Neural progenitor cell (in vitro differentiated cells): ENCODE data around the gene DPYD. TPM values are rescaled to one million over a fixed set of nuclear protein-coding genes. Genes with fewer than 3 reads are reported as not detected.

Source experiments
- DNase-seq: peaks from one replicate; pipeline ENCODE4 v3.0.0-alpha.2; 2016; ENCODE audit warnings: low spot score
- H2AFZ ChIP-seq: fragments of 200-600 bp; sonication (generic); replicated peaks from 2 replicates; pipeline ENCODE4 v1.6.1; 2016; ENCODE audit warnings: antibody characterized with exemption
- H3F3A ChIP-seq: fragments of 200-600 bp; sonication (generic); 2 replicates; pipeline ENCODE4 v1.6.1; 2016; ENCODE audit warnings: antibody characterized with exemption, low read depth
- H3K27ac ChIP-seq: fragments of 200-600 bp; sonication (generic); 2 replicates; pipeline ENCODE4 v1.5.1; 2016; ENCODE audit warnings: mild to moderate bottlenecking
- H3K27me3 ChIP-seq: fragments of 200-600 bp; sonication (generic); 2 replicates; pipeline ENCODE4 v1.6.1; 2016; ENCODE audit warnings: mild to moderate bottlenecking, moderate library complexity
- H3K36me3 ChIP-seq: fragments of 200-600 bp; sonication (generic); 2 replicates; pipeline ENCODE4 v1.5.1; 2016
- H3K4me1 ChIP-seq: fragments of 200-600 bp; sonication (generic); 2 replicates; pipeline ENCODE4 v1.6.1; 2016; ENCODE audit warnings: mixed run types
- H3K4me2 ChIP-seq: fragments of 200-600 bp; sonication (generic); 2 replicates; pipeline ENCODE4 v1.6.1; 2016
- H3K4me3 ChIP-seq: fragments of 200-600 bp; sonication (generic); 2 replicates; pipeline ENCODE4 v1.5.1; 2016
- H3K79me2 ChIP-seq: fragments of 200-600 bp; sonication (generic); 2 replicates; pipeline ENCODE4 v1.6.1; 2016; ENCODE audit warnings: low read depth
- H3K9ac ChIP-seq: fragments of 200-600 bp; sonication (generic); 2 replicates; pipeline ENCODE4 v1.6.1; 2016
- H3K9me3 ChIP-seq: fragments of 200-600 bp; sonication (generic); 2 replicates; pipeline ENCODE4 v1.5.1; 2016; ENCODE audit warnings: low read depth
- H4K20me1 ChIP-seq: fragments of 200-600 bp; sonication (generic); 2 replicates; pipeline ENCODE4 v1.6.1; 2016; ENCODE audit warnings: low read depth
- H3K27ac Mint-ChIP-seq: 3 replicates; pipeline ENCODE4 v1.8.0; 2021; ENCODE audit warnings: mixed read lengths
- H3K27me3 Mint-ChIP-seq: 2 replicates; pipeline ENCODE4 v1.8.0; 2022; ENCODE audit warnings: low read depth, mild to moderate bottlenecking, inconsistent platforms, moderate library complexity, mixed read lengths; ENCODE audit not compliant: insufficient read depth
- H3K36me3 Mint-ChIP-seq: 3 replicates; pipeline ENCODE4 v1.8.0; 2021; ENCODE audit warnings: mixed read lengths
- H3K4me1 Mint-ChIP-seq: 3 replicates; pipeline ENCODE4 v1.8.0; 2021; ENCODE audit warnings: mixed read lengths
- H3K4me3 Mint-ChIP-seq: 3 replicates; pipeline ENCODE4 v1.8.0; 2021; ENCODE audit warnings: mild to moderate bottlenecking, moderate library complexity, mixed read lengths
- H3K9me3 Mint-ChIP-seq: 3 replicates; pipeline ENCODE4 v1.8.0; 2020; ENCODE audit warnings: mixed read lengths
- CTCF ChIP-seq: fragments of 200-600 bp; sonication (generic); IDR thresholded peaks from 2 replicates; pipeline ENCODE4 v1.5.1; 2017; ENCODE audit warnings: antibody characterized with exemption, mild to moderate bottlenecking
- EZH2 ChIP-seq: fragments of 200-600 bp; sonication (generic); IDR thresholded peaks from 2 replicates; pipeline ENCODE4 v1.6.1; 2017; ENCODE audit warnings: antibody characterized with exemption, mild to moderate bottlenecking, moderate library complexity
- EZH2phosphoT487 ChIP-seq: fragments of 200-600 bp; sonication (generic); IDR thresholded peaks from 2 replicates; pipeline ENCODE4 v1.6.1; 2017; ENCODE audit warnings: antibody characterized with exemption
- total RNA-seq: library from RNA; depleted of rRNA; stranded (reverse); fragments of >200 nt; gene quantifications from 2 replicates; pipeline ENCODE4 v1.2.3, GENCODE V29; 2015; ENCODE audit warnings: low replicate concordance

DPYD gene
- total RNA-seq, 1 donor from 2014 or later = 0.43 TPM

DNA sequence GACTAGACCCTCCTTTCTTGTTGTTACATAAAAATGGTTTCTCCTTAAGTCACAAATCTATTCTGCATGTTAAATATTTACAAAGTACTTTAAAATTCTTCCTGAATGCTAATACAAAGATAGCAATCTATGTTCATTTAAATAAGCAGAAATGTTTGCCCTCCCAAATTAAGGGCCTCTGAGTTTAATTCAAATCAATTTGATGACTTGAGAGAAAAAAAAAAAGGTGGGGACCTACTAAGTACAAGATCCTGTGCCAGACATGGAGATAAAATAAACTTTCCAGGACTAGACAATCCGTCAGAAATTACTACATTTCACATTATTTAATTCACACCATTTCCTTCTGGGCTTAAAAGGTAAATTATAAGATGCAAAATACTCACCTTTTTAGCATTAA is 548.3 kb downstream of the DPYD start:
- Histone ChIP-seq H2AFZ (no peak overlapping the region), H3K79me2 (no peaks in the 10 kb centered on the region), H3K27ac (no peak overlapping the region), H3F3A (no peaks in the 10 kb centered on the region), H3K9me3 (no peaks in the 10 kb centered on the region), H3K36me3 (no peaks in the 10 kb centered on the region), H3K4me1 (no peaks in the 10 kb centered on the region), H3K4me3 (no peak overlapping the region), H3K27me3 (no peaks in the 10 kb centered on the region), H3K9ac (no peak overlapping the region), H4K20me1 (no peaks in the 10 kb centered on the region), H3K4me2 (no peak overlapping the region)
- Mint-ChIP-seq H3K27me3 (peaks cover 3% of the 10 kb centered on the region), H3K9me3 (no peaks in the 10 kb centered on the region), H3K27ac (no peak overlapping the region), H3K4me3 (no peak overlapping the region), H3K4me1 (peaks cover 4% of the 10 kb centered on the region), H3K36me3 (no peaks in the 10 kb centered on the region)
- no peak for DNase-seq
- TF ChIP-seq CTCF (no peak), EZH2phosphoT487 (no peak), EZH2 (no peak)

GRCh38 chr1:97368296-97368695 is 552.5 kb downstream of the DPYD start:
- TF ChIP-seq CTCF (no peak), EZH2phosphoT487 (no peak), EZH2 (no peak)
- Mint-ChIP-seq H3K27ac (no peak overlapping the region), H3K4me1 (no peaks in the 10 kb centered on the region), H3K4me3 (no peak overlapping the region), H3K9me3 (no peaks in the 10 kb centered on the region), H3K36me3 (no peaks in the 10 kb centered on the region), H3K27me3 (peaks cover 2% of the 10 kb centered on the region)
- Histone ChIP-seq H3K4me2 (no peak overlapping the region), H3K4me3 (no peak overlapping the region), H2AFZ (no peak overlapping the region), H3K4me1 (no peaks in the 10 kb centered on the region), H3K27ac (no peak overlapping the region), H4K20me1 (no peaks in the 10 kb centered on the region), H3K9me3 (no peaks in the 10 kb centered on the region), H3K9ac (no peak overlapping the region), H3K36me3 (no peaks in the 10 kb centered on the region), H3F3A (no peaks in the 10 kb centered on the region), H3K79me2 (no peaks in the 10 kb centered on the region), H3K27me3 (no peaks in the 10 kb centered on the region)
- no peak for DNase-seq

GRCh38 chr1:97366984-97367383 is 553.9 kb downstream of the DPYD start:
- no peak overlapping the region for H3K27ac Mint-ChIP-seq
- H3K4me1 ChIP-seq = no peaks in the 10 kb centered on the region
- H3K9ac ChIP-seq = no peak overlapping the region
- no peak overlapping the region for H3K4me3 ChIP-seq
- no peaks in the 10 kb centered on the region for H3K4me1 Mint-ChIP-seq
- no peak for TF ChIP-seq EZH2
- no peak for TF ChIP-seq EZH2phosphoT487
- no peak for TF ChIP-seq CTCF
- no peak overlapping the region for H2AFZ ChIP-seq
- no peaks in the 10 kb centered on the region for H3K36me3 Mint-ChIP-seq
- no peak for DNase-seq
- no peaks in the 10 kb centered on the region for H3F3A ChIP-seq
- no peak overlapping the region for H3K4me2 ChIP-seq
- no peaks in the 10 kb centered on the region for H3K9me3 Mint-ChIP-seq
- H3K36me3 ChIP-seq = no peaks in the 10 kb centered on the region
- H3K79me2 ChIP-seq = no peaks in the 10 kb centered on the region
- no peaks in the 10 kb centered on the region for H3K9me3 ChIP-seq
- H3K4me3 Mint-ChIP-seq = no peak overlapping the region
- H4K20me1 ChIP-seq = no peaks in the 10 kb centered on the region
- H3K27ac ChIP-seq = no peak overlapping the region
- peaks cover 2% of the 10 kb centered on the region for H3K27me3 Mint-ChIP-seq
- H3K27me3 ChIP-seq = no peaks in the 10 kb centered on the region

GRCh38 chr1:97365026-97365425 is 555.8 kb downstream of the DPYD start:
- no peak overlapping the region for H2AFZ ChIP-seq
- H3K4me1 Mint-ChIP-seq = no peaks in the 10 kb centered on the region
- H3K36me3 Mint-ChIP-seq = no peaks in the 10 kb centered on the region
- H3K4me3 ChIP-seq = no peak overlapping the region
- H4K20me1 ChIP-seq = no peaks in the 10 kb centered on the region
- no peaks in the 10 kb centered on the region for H3F3A ChIP-seq
- H3K27me3 Mint-ChIP-seq = peaks cover 2% of the 10 kb centered on the region
- H3K9me3 Mint-ChIP-seq = no peaks in the 10 kb centered on the region
- no peaks in the 10 kb centered on the region for H3K79me2 ChIP-seq
- H3K27me3 ChIP-seq = no peaks in the 10 kb centered on the region
- no peaks in the 10 kb centered on the region for H3K9me3 ChIP-seq
- DNase-seq = no peak
- H3K9ac ChIP-seq = no peak overlapping the region
- H3K4me3 Mint-ChIP-seq = no peak overlapping the region
- no peak overlapping the region for H3K27ac ChIP-seq
- TF ChIP-seq CTCF = no peak
- TF ChIP-seq EZH2phosphoT487 = no peak
- TF ChIP-seq EZH2 = no peak
- no peaks in the 10 kb centered on the region for H3K36me3 ChIP-seq
- H3K4me2 ChIP-seq = no peak overlapping the region
- H3K4me1 ChIP-seq = no peaks in the 10 kb centered on the region
- no peak overlapping the region for H3K27ac Mint-ChIP-seq
